Liver (tissue), 9 donors: Measurements from ENCODE around the gene HYLS1. TPM values are rescaled to one million over a fixed set of nuclear protein-coding genes. Genes with fewer than 3 reads are reported as not detected.

Experiments
- DNase-seq: peaks from one replicate; pipeline ENCODE4 v3.0.0-alpha.2; 2017; ENCODE audit warnings: low spot score
- H3K27ac ChIP-seq, 2 donors: one replicate each; pipeline ENCODE4 v1.7.0; 2013; ENCODE audit warnings: inconsistent platforms in 2 of 2, low read length in 2 of 2, control low read depth in 1 of 2, low read depth in 1 of 2, mild to moderate bottlenecking in 1 of 2
- H3K27me3 ChIP-seq, 4 donors: one replicate each; pipeline versions ENCODE4 v1.6.1 to v1.7.0; 2013; ENCODE audit warnings: low read length in 3 of 4, inconsistent platforms in 1 of 4, mild to moderate bottlenecking in 1 of 4, moderate library complexity in 1 of 4; ENCODE audit not compliant: control insufficient read depth in 4 of 4, insufficient read depth in 4 of 4
- H3K36me3 ChIP-seq, 4 donors: one replicate each; pipeline versions ENCODE4 v1.6.1 to v1.7.0; 2013; ENCODE audit warnings: low read length in 3 of 4, mild to moderate bottlenecking in 3 of 4, low read depth in 1 of 4, moderate library complexity in 1 of 4; ENCODE audit not compliant: control insufficient read depth in 4 of 4, insufficient read depth in 3 of 4
- H3K4me1 ChIP-seq, 4 donors: one replicate each; pipeline versions ENCODE4 v1.6.1 to v1.7.0; 2013; ENCODE audit warnings: low read length in 3 of 4, mild to moderate bottlenecking in 3 of 4, moderate library complexity in 1 of 4; ENCODE audit not compliant: control insufficient read depth in 4 of 4, insufficient read depth in 4 of 4
- H3K4me3 ChIP-seq, 3 donors: one replicate each; pipeline versions ENCODE4 v1.6.1 to v1.7.0; 2013; ENCODE audit warnings: low read length in 3 of 3, control low read depth in 1 of 3, low read depth in 1 of 3, mild to moderate bottlenecking in 1 of 3
- H3K9ac ChIP-seq, 2 donors: one replicate each; pipeline ENCODE4 v1.7.0; 2013; ENCODE audit warnings: low read length in 2 of 2, mild to moderate bottlenecking in 2 of 2, moderate library complexity in 2 of 2, control low read depth in 1 of 2, low read depth in 1 of 2
- H3K9me3 ChIP-seq, 4 donors: one replicate each; pipeline versions ENCODE4 v1.6.1 to v1.7.0; 2013; ENCODE audit warnings: low read length in 3 of 4; ENCODE audit not compliant: control insufficient read depth in 4 of 4
- ATF3 ChIP-seq: IDR thresholded peaks from 2 replicates; pipeline ENCODE4 v1.6.1; 2016; ENCODE audit warnings: antibody characterized with exemption
- EGR1 ChIP-seq, 2 donors: IDR thresholded peaks; 2 replicates each; pipeline ENCODE4 v1.6.1; 2016 to 2018; ENCODE audit warnings: antibody characterized with exemption in 2 of 2, low read depth in 2 of 2
- FOXA1 ChIP-seq: IDR thresholded peaks from 2 replicates; pipeline ENCODE4 v1.6.1; 2016; ENCODE audit warnings: antibody characterized with exemption
- FOXA2 ChIP-seq: IDR thresholded peaks from 2 replicates; pipeline ENCODE4 v1.6.1; 2016; ENCODE audit warnings: antibody characterized with exemption
- GABPA ChIP-seq, 2 donors: IDR thresholded peaks in 1 of 2; conservative IDR thresholded peaks in 1 of 2; 2 replicates each; pipeline ENCODE4 v1.6.1; 2016; ENCODE audit warnings: antibody characterized with exemption in 2 of 2, mild to moderate bottlenecking in 1 of 2, moderate library complexity in 1 of 2
- HNF4A ChIP-seq, 2 donors: conservative IDR thresholded peaks; 2 replicates each; pipeline ENCODE4 v1.6.1; 2016; ENCODE audit warnings: antibody characterized with exemption in 2 of 2, mild to moderate bottlenecking in 2 of 2
- JUND ChIP-seq, 2 donors: IDR thresholded peaks; 2 replicates each; pipeline ENCODE4 v1.6.1; 2016; ENCODE audit warnings: antibody characterized with exemption in 2 of 2
- NR2F2 ChIP-seq: IDR thresholded peaks from 2 replicates; pipeline ENCODE4 v1.6.1; 2016; ENCODE audit warnings: antibody characterized with exemption
- RAD21 ChIP-seq, 2 donors: IDR thresholded peaks; 2 replicates each; pipeline ENCODE4 v1.6.1; 2016; ENCODE audit warnings: antibody characterized with exemption in 2 of 2, mild to moderate bottlenecking in 2 of 2
- RXRA ChIP-seq, 2 donors: IDR thresholded peaks; 2 replicates each; pipeline ENCODE4 v1.6.1; 2017 to 2018; ENCODE audit warnings: antibody characterized with exemption in 2 of 2, mild to moderate bottlenecking in 1 of 2
- TAF1 ChIP-seq: conservative IDR thresholded peaks from 2 replicates; pipeline ENCODE4 v1.6.1; 2016; ENCODE audit warnings: antibody characterized with exemption, mild to moderate bottlenecking
- YY1 ChIP-seq: IDR thresholded peaks from 2 replicates; pipeline ENCODE4 v1.6.1; 2016; ENCODE audit warnings: antibody characterized with exemption, mild to moderate bottlenecking
- ZBTB33 ChIP-seq: IDR thresholded peaks from 2 replicates; pipeline ENCODE4 v1.6.1; 2016; ENCODE audit warnings: antibody characterized with exemption
- WGBS: extraction: QIAGEN DNeasy Blood & Tissue Kit; methylation state at CpG from one replicate; pipeline ENCODE4 v1.1.7; 2013; 5-methylcytosine and 5-hydroxymethylcytosine counted together
- polyA plus RNA-seq, 2 donors: library from polyadenylated mRNA; stranded (reverse) in 1 of 2; unstranded in 1 of 2; fragments of 200-250 nt in 1 of 2; fragments of >200 nt in 1 of 2; fragmentation: Nextera tagmentation in 1 of 2; extraction: Ambion mirVana in 1 of 2; gene quantifications; one replicate each; pipeline versions ENCODE4 v1.2.1 to v1.2.3, GENCODE V29; 2013 to 2015
- total RNA-seq, 2 donors: library from RNA; depleted of rRNA; stranded (reverse); fragments of >200 nt; gene quantifications; one replicate each; pipeline ENCODE4 v1.2.3, GENCODE V29; 2014
- TF ChIP-seq, protein P1 (sequence below): fragments of 150-350 bp; IDR thresholded peaks from 2 replicates; pipeline ENCODE4 v1.5.1; 2017; ENCODE audit warnings: improper control_type of control experiment, low read depth, low read length; ENCODE audit not compliant: missing input control
- donor health status: healthy.
- donor health status: healthy.
- donor health status: healthy.
- donor health status: healthy.
- donor health status: healthy.

HYLS1 gene
- total and polyA plus RNA-seq, 4 donors = 1.9 to 4.9 (median 3.7) TPM

DNA sequence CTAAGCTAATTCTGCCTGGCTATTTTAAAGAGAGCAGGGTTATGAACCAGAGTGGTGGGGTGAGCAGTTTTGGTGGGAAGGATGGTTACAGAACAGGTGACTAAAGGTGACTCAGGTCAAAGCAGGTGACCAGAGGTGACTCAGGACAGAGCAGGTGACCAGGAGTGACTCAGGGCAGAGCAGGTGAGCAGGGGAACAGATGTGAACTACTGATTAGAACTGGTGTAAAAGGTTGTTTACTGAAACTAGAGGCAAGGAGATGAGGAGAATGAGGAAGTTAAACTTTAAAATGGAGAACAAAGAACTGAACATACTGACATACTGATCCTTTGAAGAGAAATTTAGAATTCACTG is 15.4 kb upstream of the HYLS1 start (continued):
- TF ChIP-seq FOXA2 = no peak
- TF ChIP-seq JUND (IDR thresholded peaks at IDR 0.05) = no peak
- no peak for TF ChIP-seq GABPA (IDR thresholded peaks at IDR 0.05 in 1 of 2, conservative IDR thresholded peaks at IDR 0.05 in 1 of 2)
- TF ChIP-seq ATF3 = no peak

- 81% methylated on average over 20 of the region's 20 CpGs for WGBS
- DNase-seq = no peak
- TF ChIP-seq FOXA1 (no peak), RAD21 (IDR thresholded peaks at IDR 0.05) (no peak), YY1 (no peak), EGR1 (IDR thresholded peaks at IDR 0.05; ENCODE audit: low read depth in 2 of 2) (no peak), GABPA (IDR thresholded peaks at IDR 0.05 in 1 of 2, conservative IDR thresholded peaks at IDR 0.05 in 1 of 2) (no peak), ZBTB33 (no peak)
These were observed 13.4 kb upstream of the HYLS1 start for GRCh38 chr11:125873881-125874555.

GRCh38 chr11:125874556-125875124 is 12.8 kb upstream of the HYLS1 start:
- no peaks in the 10 kb centered on the region for H3K36me3 ChIP-seq
- peak; percentile 49 for DNase-seq
- 17% methylated on average over 8 of the region's 8 CpGs for whole genome bisulfite sequencing
- no peak overlapping the region for H3K27ac ChIP-seq
- H3K4me3 ChIP-seq = no peak overlapping the region
- H3K9ac ChIP-seq = no peak overlapping the region
- H3K9me3 ChIP-seq = no peaks in the 10 kb centered on the region
- no peaks in the 10 kb centered on the region for H3K4me1 ChIP-seq
- no peak for TF ChIP-seq EGR1 (IDR thresholded peaks at IDR 0.05; ENCODE audit: low read depth in 2 of 2)
- TF ChIP-seq, protein P1, sequence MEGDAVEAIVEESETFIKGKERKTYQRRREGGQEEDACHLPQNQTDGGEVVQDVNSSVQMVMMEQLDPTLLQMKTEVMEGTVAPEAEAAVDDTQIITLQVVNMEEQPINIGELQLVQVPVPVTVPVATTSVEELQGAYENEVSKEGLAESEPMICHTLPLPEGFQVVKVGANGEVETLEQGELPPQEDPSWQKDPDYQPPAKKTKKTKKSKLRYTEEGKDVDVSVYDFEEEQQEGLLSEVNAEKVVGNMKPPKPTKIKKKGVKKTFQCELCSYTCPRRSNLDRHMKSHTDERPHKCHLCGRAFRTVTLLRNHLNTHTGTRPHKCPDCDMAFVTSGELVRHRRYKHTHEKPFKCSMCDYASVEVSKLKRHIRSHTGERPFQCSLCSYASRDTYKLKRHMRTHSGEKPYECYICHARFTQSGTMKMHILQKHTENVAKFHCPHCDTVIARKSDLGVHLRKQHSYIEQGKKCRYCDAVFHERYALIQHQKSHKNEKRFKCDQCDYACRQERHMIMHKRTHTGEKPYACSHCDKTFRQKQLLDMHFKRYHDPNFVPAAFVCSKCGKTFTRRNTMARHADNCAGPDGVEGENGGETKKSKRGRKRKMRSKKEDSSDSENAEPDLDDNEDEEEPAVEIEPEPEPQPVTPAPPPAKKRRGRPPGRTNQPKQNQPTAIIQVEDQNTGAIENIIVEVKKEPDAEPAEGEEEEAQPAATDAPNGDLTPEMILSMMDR = peak; percentile 75
- TF ChIP-seq RAD21 (IDR thresholded peaks at IDR 0.05) = peak; percentile 90 to 94
- no peaks in the 10 kb centered on the region for H3K27me3 ChIP-seq

More at GRCh38 chr11:125873881-125874555, 13.4 kb upstream of the HYLS1 start:
- Histone ChIP-seq H3K27ac (no peak overlapping the region), H3K9me3 (no peaks in the 10 kb centered on the region), H3K36me3 (no peaks in the 10 kb centered on the region), H3K4me3 (no peak overlapping the region), H3K4me1 (no peaks in the 10 kb centered on the region), H3K27me3 (no peaks in the 10 kb centered on the region), H3K9ac (no peak overlapping the region)

DNA sequence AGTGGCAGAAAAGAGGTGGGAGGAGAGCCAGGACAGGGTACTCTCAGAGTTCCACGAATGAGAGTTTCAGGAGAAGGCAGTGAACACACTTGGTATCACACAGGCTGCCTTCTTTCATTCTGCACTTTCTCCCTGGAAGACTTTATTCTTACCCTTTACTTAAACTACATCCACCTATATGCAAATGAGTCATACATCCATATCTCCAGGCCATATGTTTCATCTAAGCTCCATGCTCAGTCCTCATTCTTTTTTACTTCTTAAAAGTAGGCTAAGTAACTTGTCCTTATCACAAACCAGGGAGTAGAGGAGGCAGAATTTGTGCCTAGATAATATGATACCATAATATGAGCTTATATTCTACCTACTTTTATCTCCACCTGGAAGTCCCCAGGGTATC is 6.2 kb upstream of the HYLS1 start:
- Histone ChIP-seq H3K9ac (no peak overlapping the region), H3K27ac (no peak overlapping the region)
- 74% methylated on average over 1 of the region's 1 CpG for WGBS
- TF ChIP-seq TAF1 (no peak), FOXA2 (no peak), HNF4A (conservative IDR thresholded peaks at IDR 0.05) (no peak), RXRA (IDR thresholded peaks at IDR 0.05) (no peak), JUND (IDR thresholded peaks at IDR 0.05) (no peak), EGR1 (IDR thresholded peaks at IDR 0.05; ENCODE audit: low read depth in 2 of 2) (no peak), GABPA (IDR thresholded peaks at IDR 0.05 in 1 of 2, conservative IDR thresholded peaks at IDR 0.05 in 1 of 2) (no peak), RAD21 (IDR thresholded peaks at IDR 0.05) (no peak), FOXA1 (no peak), NR2F2 (no peak)
- TF ChIP-seq, protein P1 = no peak

More for the DNA sequence above, 6.2 kb upstream of the HYLS1 start:
- no peak for DNase-seq
- Histone ChIP-seq H3K27me3 (no peaks in the 10 kb centered on the region), H3K4me1 (no peaks in the 10 kb centered on the region), H3K9me3 (no peaks in the 10 kb centered on the region), H3K36me3 (no peaks in the 10 kb centered on the region), H3K4me3 (no peak overlapping the region)
